HEK293 (cell line): ENCODE data around the gene UBAP2.

Source experiments
- CTCF ChIA-PET: fragments of 350-600 bp; formaldehyde crosslinking; extraction: SDS; loops from one replicate; lab custom pipeline; 2021; ENCODE audit warnings: antibody characterized with exemption; lab: Yijun Ruan, JAX
- POLR2A ChIA-PET: fragments of 300-600 bp; formaldehyde crosslinking; extraction: SDS; loops from one replicate; lab custom pipeline; 2020; ENCODE audit warnings: antibody characterized with exemption, inconsistent platforms; lab: Yijun Ruan, JAX
- H3K27ac ChIP-seq: fragments of 200-500 bp; sonication (Bioruptor generic); 2 replicates; pipeline ENCODE4 v1.5.1; 2014; ENCODE audit warnings: low read depth, low read length, control low read depth, inconsistent platforms; ENCODE audit errors: extremely low read depth
- H3K36me3 ChIP-seq, 2 experiments: fragments of 200-500 bp in 1 of 2; sonication (Bioruptor generic) in 1 of 2; 1 replicate in 1 of 2; 2 replicates in 1 of 2; pipeline ENCODE4 v1.5.1; 2014 to 2017; ENCODE audit warnings: inconsistent platforms in 2 of 2, low read length in 2 of 2; ENCODE audit not compliant: control insufficient read depth in 2 of 2, insufficient read depth in 1 of 2
- H3K4me1 ChIP-seq: fragments of 200-500 bp; sonication (Bioruptor generic); 2 replicates; pipeline ENCODE4 v1.5.1; 2014; ENCODE audit warnings: mild to moderate bottlenecking, low read length, inconsistent platforms; ENCODE audit not compliant: control insufficient read depth, insufficient read depth
- H3K4me3 ChIP-seq: 2 replicates; pipeline ENCODE4 v1.5.1; 2011; ENCODE audit warnings: low read depth, mild to moderate bottlenecking, control low read depth, low read length, moderate library complexity
- H3K9me3 ChIP-seq: fragments of 200-500 bp; sonication (Bioruptor generic); 2 replicates; pipeline ENCODE4 v1.5.1; 2014; ENCODE audit warnings: low read depth, low read length, inconsistent platforms; ENCODE audit not compliant: control insufficient read depth, insufficient read depth
- GFI1B ChIP-seq: fragments of 450-650 bp; formaldehyde crosslinking; IDR thresholded peaks from 2 replicates; pipeline ENCODE4 v1.5.1; 2016; ENCODE audit warnings: missing biosample characterization, missing genetic modification characterization
- MZF1 ChIP-seq: fragments of 450-650 bp; formaldehyde crosslinking; IDR thresholded peaks from 2 replicates; pipeline ENCODE4 v1.5.1; 2017; ENCODE audit warnings: missing biosample characterization, missing genetic modification characterization, borderline replicate concordance
- YY2 ChIP-seq: fragments of 450-650 bp; formaldehyde crosslinking; IDR thresholded peaks from 2 replicates; pipeline ENCODE4 v1.5.1; 2016; ENCODE audit warnings: missing biosample characterization, missing genetic modification characterization
- ZNF114 ChIP-seq: fragments of 450-650 bp; formaldehyde crosslinking; IDR thresholded peaks from 2 replicates; pipeline ENCODE4 v1.5.0; 2017; ENCODE audit warnings: missing biosample characterization, missing genetic modification characterization
- ZNF133 ChIP-seq: fragments of 450-650 bp; formaldehyde crosslinking; IDR thresholded peaks from 2 replicates; pipeline ENCODE4 v1.5.1; 2016; ENCODE audit warnings: missing biosample characterization, missing genetic modification characterization
- ZNF184 ChIP-seq: fragments of 450-650 bp; IDR thresholded peaks from 2 replicates; pipeline ENCODE4 v1.5.1; 2018; ENCODE audit warnings: missing biosample characterization, mild to moderate bottlenecking, missing genetic modification characterization
- ZNF354C ChIP-seq: fragments of 450-650 bp; formaldehyde crosslinking; IDR thresholded peaks from 2 replicates; pipeline ENCODE4 v1.5.1; 2016; ENCODE audit warnings: missing biosample characterization, missing genetic modification characterization, low read depth, borderline replicate concordance
- ZNF426 ChIP-seq: fragments of 450-650 bp; formaldehyde crosslinking; IDR thresholded peaks from 2 replicates; pipeline ENCODE4 v1.5.1; 2017; ENCODE audit warnings: missing biosample characterization, missing genetic modification characterization, mild to moderate bottlenecking, inconsistent platforms, moderate library complexity
- ZNF433 ChIP-seq: fragments of 450-650 bp; formaldehyde crosslinking; IDR thresholded peaks from 2 replicates; pipeline ENCODE4 v1.5.1; 2016; ENCODE audit warnings: missing biosample characterization, missing genetic modification characterization, low read depth
- ZNF48 ChIP-seq: fragments of 450-650 bp; formaldehyde crosslinking; IDR thresholded peaks from 2 replicates; pipeline ENCODE4 v1.5.1; 2016; ENCODE audit warnings: missing biosample characterization, missing genetic modification characterization
- ZNF561 ChIP-seq: fragments of 450-650 bp; IDR thresholded peaks from 2 replicates; pipeline ENCODE4 v1.5.1; 2018; ENCODE audit warnings: missing biosample characterization, missing genetic modification characterization, borderline replicate concordance
- ZNF596 ChIP-seq: fragments of 450-650 bp; IDR thresholded peaks from 2 replicates; pipeline ENCODE4 v1.5.0; 2018; ENCODE audit warnings: missing biosample characterization, mild to moderate bottlenecking, missing genetic modification characterization, moderate library complexity
- ZNF623 ChIP-seq: fragments of 450-650 bp; formaldehyde crosslinking; IDR thresholded peaks from 2 replicates; pipeline ENCODE4 v1.5.1; 2016; ENCODE audit warnings: missing biosample characterization, missing genetic modification characterization
- ZNF777 ChIP-seq: fragments of 450-650 bp; formaldehyde crosslinking; IDR thresholded peaks from 2 replicates; pipeline ENCODE4 v1.5.1; 2017; ENCODE audit warnings: missing biosample characterization, missing genetic modification characterization, borderline replicate concordance
- TF ChIP-seq, protein P1 (sequence below): fragments of 450-650 bp; formaldehyde crosslinking; IDR thresholded peaks from 2 replicates; pipeline ENCODE4 v1.5.1; 2016; ENCODE audit warnings: missing biosample characterization, missing genetic modification characterization, borderline replicate concordance
- TF ChIP-seq, protein P2 (sequence below): fragments of 450-650 bp; formaldehyde crosslinking; IDR thresholded peaks from 2 replicates; pipeline ENCODE4 v1.5.1; 2017; ENCODE audit warnings: missing biosample characterization, missing genetic modification characterization
- TF ChIP-seq, protein P3 (sequence below): IDR thresholded peaks from 2 replicates; pipeline ENCODE4 v1.6.1; 2011; ENCODE audit warnings: mild to moderate bottlenecking, low read depth, low read length, borderline replicate concordance
- TF ChIP-seq, protein P4 (sequence below): fragments of 450-650 bp; formaldehyde crosslinking; IDR thresholded peaks from 2 replicates; pipeline ENCODE4; 2016; ENCODE audit warnings: missing biosample characterization, missing genetic modification characterization
- TF ChIP-seq, protein P5 (sequence below): fragments of 450-650 bp; formaldehyde crosslinking; IDR thresholded peaks from 2 replicates; pipeline ENCODE4 v1.5.1; 2016; ENCODE audit warnings: missing biosample characterization, missing genetic modification characterization
- TF ChIP-seq, protein P6 (sequence below): fragments of 450-650 bp; formaldehyde crosslinking; IDR thresholded peaks from 2 replicates; pipeline ENCODE4 v1.5.1; 2016; ENCODE audit warnings: missing biosample characterization, missing genetic modification characterization, low read depth

Gene UBAP2

DNA sequence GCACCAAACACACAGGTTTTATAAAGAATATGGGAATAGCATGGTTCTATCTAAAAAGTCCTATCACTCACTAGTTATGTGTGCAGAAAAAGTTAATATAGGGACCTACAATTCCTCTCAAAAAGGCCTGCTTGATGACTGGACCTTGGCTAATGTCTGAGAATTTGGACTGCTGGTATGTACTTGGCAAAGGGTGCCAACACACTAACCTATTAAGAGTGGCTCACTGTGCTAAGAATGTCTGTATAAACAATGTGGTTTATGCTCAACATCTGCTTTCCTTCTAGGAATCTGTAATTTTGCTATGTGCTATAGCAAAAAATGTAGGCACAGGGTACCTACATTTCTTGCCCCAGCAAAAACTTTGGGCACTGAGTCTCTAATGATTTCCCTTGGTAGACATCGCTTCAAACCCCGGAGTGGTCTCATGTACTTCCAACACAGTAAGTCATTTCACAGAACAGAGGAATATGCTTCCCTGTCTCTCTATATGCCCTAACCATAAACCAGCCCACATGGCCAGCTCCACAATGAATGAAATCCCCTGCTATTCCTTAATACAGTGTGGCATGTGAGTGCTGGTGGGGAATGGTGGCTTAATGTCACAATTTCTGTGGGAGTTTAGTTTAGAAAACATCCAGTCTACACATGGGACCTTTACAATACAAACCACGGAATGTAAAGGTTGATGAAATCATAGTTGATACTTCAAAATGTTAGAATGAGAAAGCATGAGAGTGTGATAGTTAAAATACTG is 101.7 kb downstream of the UBAP2 start (continued):
- TF ChIP-seq ZNF426 (tag by site-specific recombination) (no peak), GFI1B (tag by site-specific recombination) (no peak), YY2 (tag by site-specific recombination) (no peak), ZNF623 (tag by site-specific recombination) (no peak)
- TF ChIP-seq, protein P1, sequence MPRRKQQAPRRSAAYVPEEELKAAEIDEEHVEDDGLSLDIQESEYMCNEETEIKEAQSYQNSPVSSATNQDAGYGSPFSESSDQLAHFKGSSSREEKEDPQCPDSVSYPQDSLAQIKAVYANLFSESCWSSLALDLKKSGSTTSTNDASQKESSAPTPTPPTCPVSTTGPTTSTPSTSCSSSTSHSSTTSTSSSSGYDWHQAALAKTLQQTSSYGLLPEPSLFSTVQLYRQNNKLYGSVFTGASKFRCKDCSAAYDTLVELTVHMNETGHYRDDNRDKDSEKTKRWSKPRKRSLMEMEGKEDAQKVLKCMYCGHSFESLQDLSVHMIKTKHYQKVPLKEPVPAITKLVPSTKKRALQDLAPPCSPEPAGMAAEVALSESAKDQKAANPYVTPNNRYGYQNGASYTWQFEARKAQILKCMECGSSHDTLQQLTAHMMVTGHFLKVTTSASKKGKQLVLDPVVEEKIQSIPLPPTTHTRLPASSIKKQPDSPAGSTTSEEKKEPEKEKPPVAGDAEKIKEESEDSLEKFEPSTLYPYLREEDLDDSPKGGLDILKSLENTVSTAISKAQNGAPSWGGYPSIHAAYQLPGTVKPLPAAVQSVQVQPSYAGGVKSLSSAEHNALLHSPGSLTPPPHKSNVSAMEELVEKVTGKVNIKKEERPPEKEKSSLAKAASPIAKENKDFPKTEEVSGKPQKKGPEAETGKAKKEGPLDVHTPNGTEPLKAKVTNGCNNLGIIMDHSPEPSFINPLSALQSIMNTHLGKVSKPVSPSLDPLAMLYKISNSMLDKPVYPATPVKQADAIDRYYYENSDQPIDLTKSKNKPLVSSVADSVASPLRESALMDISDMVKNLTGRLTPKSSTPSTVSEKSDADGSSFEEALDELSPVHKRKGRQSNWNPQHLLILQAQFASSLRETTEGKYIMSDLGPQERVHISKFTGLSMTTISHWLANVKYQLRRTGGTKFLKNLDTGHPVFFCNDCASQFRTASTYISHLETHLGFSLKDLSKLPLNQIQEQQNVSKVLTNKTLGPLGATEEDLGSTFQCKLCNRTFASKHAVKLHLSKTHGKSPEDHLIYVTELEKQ (tag by site-specific recombination), result no peak
- TF ChIP-seq, all 188 proteins: peak for 0

DNA sequence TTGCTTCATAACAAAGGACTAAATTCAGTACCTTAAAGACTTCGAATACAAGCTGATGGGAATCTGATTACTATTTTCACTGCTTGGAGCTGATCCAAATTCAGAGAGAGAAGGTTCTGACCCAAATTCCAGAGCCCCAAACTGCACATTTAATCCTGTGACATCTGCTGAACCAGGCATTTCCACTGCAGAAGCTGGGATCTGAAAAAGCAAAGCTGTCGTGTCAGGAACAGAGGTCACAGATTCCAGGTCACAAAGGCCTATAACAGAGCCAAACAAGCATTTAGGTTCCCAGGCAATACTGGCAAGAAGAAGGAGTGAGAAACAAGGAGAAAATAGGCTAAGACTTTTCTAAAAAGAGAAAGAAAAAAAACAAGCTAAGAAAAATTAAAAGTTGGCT is 105.3 kb downstream of the UBAP2 start:
- Histone ChIP-seq H3K4me3 (no peak overlapping the region), H3K27ac (no peak overlapping the region), H3K36me3 (peaks cover 17 to 82% of the 10 kb centered on the region in 2 experiments), H3K9me3 (no peaks in the 10 kb centered on the region), H3K4me1 (no peaks in the 10 kb centered on the region)
- CTCF ChIA-PET, result interaction anchor here (0.7 to 1.5 kb wide), 3 partner anchors 20 to 439 kb away, joined by 3 to 10 read pairs (median 4); no protein-coding TSS in a partner anchor
- no peak for TF ChIP-seq ZNF777 (tag by site-specific recombination)
- no peak for TF ChIP-seq ZNF433 (tag by site-specific recombination)
- TF ChIP-seq, protein P2, sequence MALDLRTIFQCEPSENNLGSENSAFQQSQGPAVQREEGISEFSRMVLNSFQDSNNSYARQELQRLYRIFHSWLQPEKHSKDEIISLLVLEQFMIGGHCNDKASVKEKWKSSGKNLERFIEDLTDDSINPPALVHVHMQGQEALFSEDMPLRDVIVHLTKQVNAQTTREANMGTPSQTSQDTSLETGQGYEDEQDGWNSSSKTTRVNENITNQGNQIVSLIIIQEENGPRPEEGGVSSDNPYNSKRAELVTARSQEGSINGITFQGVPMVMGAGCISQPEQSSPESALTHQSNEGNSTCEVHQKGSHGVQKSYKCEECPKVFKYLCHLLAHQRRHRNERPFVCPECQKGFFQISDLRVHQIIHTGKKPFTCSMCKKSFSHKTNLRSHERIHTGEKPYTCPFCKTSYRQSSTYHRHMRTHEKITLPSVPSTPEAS (tag by site-specific recombination), result no peak
- TF ChIP-seq, protein P3, sequence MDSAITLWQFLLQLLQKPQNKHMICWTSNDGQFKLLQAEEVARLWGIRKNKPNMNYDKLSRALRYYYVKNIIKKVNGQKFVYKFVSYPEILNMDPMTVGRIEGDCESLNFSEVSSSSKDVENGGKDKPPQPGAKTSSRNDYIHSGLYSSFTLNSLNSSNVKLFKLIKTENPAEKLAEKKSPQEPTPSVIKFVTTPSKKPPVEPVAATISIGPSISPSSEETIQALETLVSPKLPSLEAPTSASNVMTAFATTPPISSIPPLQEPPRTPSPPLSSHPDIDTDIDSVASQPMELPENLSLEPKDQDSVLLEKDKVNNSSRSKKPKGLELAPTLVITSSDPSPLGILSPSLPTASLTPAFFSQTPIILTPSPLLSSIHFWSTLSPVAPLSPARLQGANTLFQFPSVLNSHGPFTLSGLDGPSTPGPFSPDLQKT, result no peak
- TF ChIP-seq ZNF184 (tag by site-specific recombination), result no peak
- no peak for TF ChIP-seq ZNF48 (tag by site-specific recombination)
- no peak for TF ChIP-seq MZF1 (tag by site-specific recombination)
- TF ChIP-seq, protein P4, sequence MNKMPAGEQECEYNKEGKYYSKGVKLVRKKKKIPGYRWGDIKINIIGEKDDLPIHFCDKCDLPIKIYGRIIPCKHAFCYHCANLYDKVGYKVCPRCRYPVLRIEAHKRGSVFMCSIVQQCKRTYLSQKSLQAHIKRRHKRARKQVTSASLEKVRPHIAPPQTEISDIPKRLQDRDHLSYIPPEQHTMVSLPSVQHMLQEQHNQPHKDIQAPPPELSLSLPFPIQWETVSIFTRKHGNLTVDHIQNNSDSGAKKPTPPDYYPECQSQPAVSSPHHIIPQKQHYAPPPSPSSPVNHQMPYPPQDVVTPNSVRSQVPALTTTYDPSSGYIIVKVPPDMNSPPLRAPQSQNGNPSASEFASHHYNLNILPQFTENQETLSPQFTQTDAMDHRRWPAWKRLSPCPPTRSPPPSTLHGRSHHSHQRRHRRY (tag by site-specific recombination), result no peak
- no peak for TF ChIP-seq ZNF596 (tag by site-specific recombination)
- TF ChIP-seq, protein P5, sequence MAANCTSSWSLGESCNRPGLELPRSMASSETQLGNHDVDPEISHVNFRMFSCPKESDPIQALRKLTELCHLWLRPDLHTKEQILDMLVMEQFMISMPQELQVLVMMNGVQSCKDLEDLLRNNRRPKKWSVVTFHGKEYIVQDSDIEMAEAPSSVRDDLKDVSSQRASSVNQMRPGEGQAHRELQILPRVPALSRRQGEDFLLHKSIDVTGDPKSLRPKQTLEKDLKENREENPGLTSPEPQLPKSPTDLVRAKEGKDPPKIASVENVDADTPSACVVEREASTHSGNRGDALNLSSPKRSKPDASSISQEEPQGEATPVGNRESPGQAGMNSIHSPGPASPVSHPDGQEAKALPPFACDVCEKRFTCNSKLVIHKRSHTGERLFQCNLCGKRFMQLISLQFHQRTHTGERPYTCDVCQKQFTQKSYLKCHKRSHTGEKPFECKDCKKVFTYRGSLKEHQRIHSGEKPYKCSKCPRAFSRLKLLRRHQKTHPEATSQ (tag by site-specific recombination), result no peak
- no peak for TF ChIP-seq ZNF133 (tag by site-specific recombination)
- TF ChIP-seq ZNF561 (tag by site-specific recombination), result no peak
- no peak for TF ChIP-seq ZNF354C (tag by site-specific recombination)
- TF ChIP-seq, protein P6, sequence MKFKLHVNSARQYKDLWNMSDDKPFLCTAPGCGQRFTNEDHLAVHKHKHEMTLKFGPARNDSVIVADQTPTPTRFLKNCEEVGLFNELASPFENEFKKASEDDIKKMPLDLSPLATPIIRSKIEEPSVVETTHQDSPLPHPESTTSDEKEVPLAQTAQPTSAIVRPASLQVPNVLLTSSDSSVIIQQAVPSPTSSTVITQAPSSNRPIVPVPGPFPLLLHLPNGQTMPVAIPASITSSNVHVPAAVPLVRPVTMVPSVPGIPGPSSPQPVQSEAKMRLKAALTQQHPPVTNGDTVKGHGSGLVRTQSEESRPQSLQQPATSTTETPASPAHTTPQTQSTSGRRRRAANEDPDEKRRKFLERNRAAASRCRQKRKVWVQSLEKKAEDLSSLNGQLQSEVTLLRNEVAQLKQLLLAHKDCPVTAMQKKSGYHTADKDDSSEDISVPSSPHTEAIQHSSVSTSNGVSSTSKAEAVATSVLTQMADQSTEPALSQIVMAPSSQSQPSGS (tag by site-specific recombination), result no peak
- TF ChIP-seq ZNF114 (tag by site-specific recombination), result no peak
- POLR2A ChIA-PET, result no interaction called here
